Neural cell (in vitro differentiated cells): ENCODE results near the gene MED15.

Source experiments
- CTCF ChIP-seq: fragments of 450-650 bp; IDR thresholded peaks from 2 replicates; pipeline ENCODE4 v1.5.1; 2014; ENCODE audit warnings: antibody characterized with exemption, mild to moderate bottlenecking, moderate library complexity; ENCODE audit not compliant: poor library complexity, severe bottlenecking
- EP300 ChIP-seq: fragments of 450-650 bp; conservative IDR thresholded peaks from 2 replicates; pipeline ENCODE4 v1.6.1; 2014; ENCODE audit warnings: antibody characterized with exemption, mild to moderate bottlenecking, moderate library complexity; ENCODE audit not compliant: poor library complexity, severe bottlenecking
- EZH2 ChIP-seq: fragments of 200-600, 300-800 bp; shearing (Covaris generic), sonication (generic); IDR thresholded peaks from 2 replicates; pipeline ENCODE4 v1.6.1; 2014; ENCODE audit warnings: antibody characterized with exemption, low read length, borderline replicate concordance, mild to moderate bottlenecking; ENCODE audit not compliant: insufficient read depth, poor library complexity, severe bottlenecking
- MXI1 ChIP-seq: fragments of 450-650 bp; conservative IDR thresholded peaks from 2 replicates; pipeline ENCODE4 v1.6.1; 2014; ENCODE audit warnings: antibody characterized with exemption, mild to moderate bottlenecking; ENCODE audit not compliant: poor library complexity, severe bottlenecking
- POLR2AphosphoS5 ChIP-seq: IDR thresholded peaks from 2 replicates; pipeline ENCODE4 v1.6.1; 2012
- RAD21 ChIP-seq: fragments of 450-650 bp; conservative IDR thresholded peaks from 2 replicates; pipeline ENCODE4 v1.6.1; 2014; ENCODE audit warnings: antibody characterized with exemption, mild to moderate bottlenecking, moderate library complexity
- REST ChIP-seq: IDR thresholded peaks from 2 replicates; pipeline ENCODE4 v1.6.1; 2012; ENCODE audit warnings: borderline replicate concordance
- SMC3 ChIP-seq: fragments of 450-650 bp; conservative IDR thresholded peaks from 2 replicates; pipeline ENCODE4 v1.6.1; 2014; ENCODE audit warnings: antibody characterized with exemption, mild to moderate bottlenecking, moderate library complexity; ENCODE audit not compliant: poor library complexity

GRCh38 chr22:20615533-20616450, 108.4 kb downstream of the MED15 start:
- TF ChIP-seq EP300 (no peak), EZH2 (no peak), CTCF (no peak), POLR2AphosphoS5 (no peak), REST (no peak), SMC3 (no peak), RAD21 (no peak), MXI1 (no peak)
